Liver (tissue), 9 donors: ENCODE data around the gene SPATS2L. TPM values are rescaled to one million over a fixed set of nuclear protein-coding genes. Genes with fewer than 3 reads are reported as not detected.

Experiments used
- DNase-seq: peaks from one replicate; pipeline ENCODE4 v3.0.0-alpha.2; 2017; ENCODE audit warnings: low spot score
- H3K27ac ChIP-seq, 2 donors: one replicate each; pipeline ENCODE4 v1.7.0; 2013; ENCODE audit warnings: inconsistent platforms in 2 of 2, low read length in 2 of 2, control low read depth in 1 of 2, low read depth in 1 of 2, mild to moderate bottlenecking in 1 of 2
- H3K27me3 ChIP-seq, 4 donors: one replicate each; pipeline versions ENCODE4 v1.6.1 to v1.7.0; 2013; ENCODE audit warnings: low read length in 3 of 4, inconsistent platforms in 1 of 4, mild to moderate bottlenecking in 1 of 4, moderate library complexity in 1 of 4; ENCODE audit not compliant: control insufficient read depth in 4 of 4, insufficient read depth in 4 of 4
- H3K36me3 ChIP-seq, 4 donors: one replicate each; pipeline versions ENCODE4 v1.6.1 to v1.7.0; 2013; ENCODE audit warnings: low read length in 3 of 4, mild to moderate bottlenecking in 3 of 4, low read depth in 1 of 4, moderate library complexity in 1 of 4; ENCODE audit not compliant: control insufficient read depth in 4 of 4, insufficient read depth in 3 of 4
- H3K4me1 ChIP-seq, 4 donors: one replicate each; pipeline versions ENCODE4 v1.6.1 to v1.7.0; 2013; ENCODE audit warnings: low read length in 3 of 4, mild to moderate bottlenecking in 3 of 4, moderate library complexity in 1 of 4; ENCODE audit not compliant: control insufficient read depth in 4 of 4, insufficient read depth in 4 of 4
- H3K4me3 ChIP-seq, 3 donors: one replicate each; pipeline versions ENCODE4 v1.6.1 to v1.7.0; 2013; ENCODE audit warnings: low read length in 3 of 3, control low read depth in 1 of 3, low read depth in 1 of 3, mild to moderate bottlenecking in 1 of 3
- H3K9ac ChIP-seq, 2 donors: one replicate each; pipeline ENCODE4 v1.7.0; 2013; ENCODE audit warnings: low read length in 2 of 2, mild to moderate bottlenecking in 2 of 2, moderate library complexity in 2 of 2, control low read depth in 1 of 2, low read depth in 1 of 2
- H3K9me3 ChIP-seq, 4 donors: one replicate each; pipeline versions ENCODE4 v1.6.1 to v1.7.0; 2013; ENCODE audit warnings: low read length in 3 of 4; ENCODE audit not compliant: control insufficient read depth in 4 of 4
- EGR1 ChIP-seq, 2 donors: IDR thresholded peaks; 2 replicates each; pipeline ENCODE4 v1.6.1; 2016 to 2018; ENCODE audit warnings: antibody characterized with exemption in 2 of 2, low read depth in 2 of 2
- FOXA1 ChIP-seq: IDR thresholded peaks from 2 replicates; pipeline ENCODE4 v1.6.1; 2016; ENCODE audit warnings: antibody characterized with exemption
- FOXA2 ChIP-seq: IDR thresholded peaks from 2 replicates; pipeline ENCODE4 v1.6.1; 2016; ENCODE audit warnings: antibody characterized with exemption
- GABPA ChIP-seq, 2 donors: IDR thresholded peaks in 1 of 2; conservative IDR thresholded peaks in 1 of 2; 2 replicates each; pipeline ENCODE4 v1.6.1; 2016; ENCODE audit warnings: antibody characterized with exemption in 2 of 2, mild to moderate bottlenecking in 1 of 2, moderate library complexity in 1 of 2
- HNF4A ChIP-seq, 2 donors: conservative IDR thresholded peaks; 2 replicates each; pipeline ENCODE4 v1.6.1; 2016; ENCODE audit warnings: antibody characterized with exemption in 2 of 2, mild to moderate bottlenecking in 2 of 2
- HNF4G ChIP-seq: IDR thresholded peaks from 2 replicates; pipeline ENCODE4 v1.6.1; 2016; ENCODE audit warnings: antibody characterized with exemption
- JUND ChIP-seq, 2 donors: IDR thresholded peaks; 2 replicates each; pipeline ENCODE4 v1.6.1; 2016; ENCODE audit warnings: antibody characterized with exemption in 2 of 2
- NR2F2 ChIP-seq: IDR thresholded peaks from 2 replicates; pipeline ENCODE4 v1.6.1; 2016; ENCODE audit warnings: antibody characterized with exemption
- RAD21 ChIP-seq, 2 donors: IDR thresholded peaks; 2 replicates each; pipeline ENCODE4 v1.6.1; 2016; ENCODE audit warnings: antibody characterized with exemption in 2 of 2, mild to moderate bottlenecking in 2 of 2
- RXRA ChIP-seq, 2 donors: IDR thresholded peaks; 2 replicates each; pipeline ENCODE4 v1.6.1; 2017 to 2018; ENCODE audit warnings: antibody characterized with exemption in 2 of 2, mild to moderate bottlenecking in 1 of 2
- SP1 ChIP-seq: IDR thresholded peaks from 2 replicates; pipeline ENCODE4 v1.6.1; 2018; ENCODE audit warnings: antibody characterized with exemption, mild to moderate bottlenecking
- TAF1 ChIP-seq: conservative IDR thresholded peaks from 2 replicates; pipeline ENCODE4 v1.6.1; 2016; ENCODE audit warnings: antibody characterized with exemption, mild to moderate bottlenecking
- YY1 ChIP-seq: IDR thresholded peaks from 2 replicates; pipeline ENCODE4 v1.6.1; 2016; ENCODE audit warnings: antibody characterized with exemption, mild to moderate bottlenecking
- ZBTB33 ChIP-seq: IDR thresholded peaks from 2 replicates; pipeline ENCODE4 v1.6.1; 2016; ENCODE audit warnings: antibody characterized with exemption
- WGBS: extraction: QIAGEN DNeasy Blood & Tissue Kit; methylation state at CpG from one replicate; pipeline ENCODE4 v1.1.7; 2013; 5-methylcytosine and 5-hydroxymethylcytosine counted together
- polyA plus RNA-seq, 2 donors: library from polyadenylated mRNA; stranded (reverse) in 1 of 2; unstranded in 1 of 2; fragments of 200-250 nt in 1 of 2; fragments of >200 nt in 1 of 2; fragmentation: Nextera tagmentation in 1 of 2; extraction: Ambion mirVana in 1 of 2; gene quantifications; one replicate each; pipeline versions ENCODE4 v1.2.1 to v1.2.3, GENCODE V29; 2013 to 2015
- total RNA-seq, 2 donors: library from RNA; depleted of rRNA; stranded (reverse); fragments of >200 nt; gene quantifications; one replicate each; pipeline ENCODE4 v1.2.3, GENCODE V29; 2014
- donor health status: healthy.
- donor health status: healthy.
- donor health status: healthy.
- donor health status: healthy.
- donor health status: healthy.

Gene SPATS2L
- total and polyA plus RNA-seq, 4 donors = 31.4 to 49.9 (median 42.4) TPM

- Histone ChIP-seq H3K27me3 (no peaks in the 10 kb centered on the region), H3K36me3 (no peaks in the 10 kb centered on the region), H3K9ac (no peak overlapping the region), H3K4me1 (peaks cover 0 to 2% (median 0%) of the 10 kb centered on the region in 4 donors), H3K27ac (no peak overlapping the region), H3K9me3 (no peaks in the 10 kb centered on the region), H3K4me3 (no peak overlapping the region)
- DNase-seq = no peak
- 100% methylated on average over 1 of the region's 1 CpG for WGBS
- TF ChIP-seq RXRA (IDR thresholded peaks at IDR 0.05) (no peak), GABPA (IDR thresholded peaks at IDR 0.05 in 1 of 2, conservative IDR thresholded peaks at IDR 0.05 in 1 of 2) (no peak)
Measured at GRCh38 chr2:200296118-200296517, 10.4 kb upstream of the SPATS2L start.

GRCh38 chr2:200297100-200297499 lies 9.4 kb upstream of the SPATS2L start:
- Histone ChIP-seq H3K36me3 (no peaks in the 10 kb centered on the region), H3K9me3 (no peaks in the 10 kb centered on the region), H3K27ac (no peak overlapping the region), H3K9ac (no peak overlapping the region), H3K27me3 (no peaks in the 10 kb centered on the region), H3K4me3 (no peak overlapping the region), H3K4me1 (peaks cover 0 to 2% (median 0%) of the 10 kb centered on the region in 4 donors)
- no peak for DNase-seq
- 77% methylated on average over 5 of the region's 5 CpGs for WGBS
- TF ChIP-seq HNF4A (conservative IDR thresholded peaks at IDR 0.05) (no peak), JUND (IDR thresholded peaks at IDR 0.05) (peak in 1 of 2 donors; percentile 73)

GRCh38 chr2:200297989-200298388 lies 8.5 kb upstream of the SPATS2L start:
- Histone ChIP-seq H3K9ac (no peak overlapping the region), H3K4me1 (peaks cover 0 to 2% (median 0%) of the 10 kb centered on the region in 4 donors), H3K36me3 (no peaks in the 10 kb centered on the region), H3K9me3 (no peaks in the 10 kb centered on the region), H3K4me3 (no peak overlapping the region), H3K27me3 (no peaks in the 10 kb centered on the region), H3K27ac (no peak overlapping the region)
- TF ChIP-seq NR2F2 (no peak), JUND (IDR thresholded peaks at IDR 0.05) (no peak), FOXA1 (no peak), TAF1 (no peak)
- no peak for DNase-seq
- 92% methylated on average over 5 of the region's 5 CpGs for WGBS

DNA sequence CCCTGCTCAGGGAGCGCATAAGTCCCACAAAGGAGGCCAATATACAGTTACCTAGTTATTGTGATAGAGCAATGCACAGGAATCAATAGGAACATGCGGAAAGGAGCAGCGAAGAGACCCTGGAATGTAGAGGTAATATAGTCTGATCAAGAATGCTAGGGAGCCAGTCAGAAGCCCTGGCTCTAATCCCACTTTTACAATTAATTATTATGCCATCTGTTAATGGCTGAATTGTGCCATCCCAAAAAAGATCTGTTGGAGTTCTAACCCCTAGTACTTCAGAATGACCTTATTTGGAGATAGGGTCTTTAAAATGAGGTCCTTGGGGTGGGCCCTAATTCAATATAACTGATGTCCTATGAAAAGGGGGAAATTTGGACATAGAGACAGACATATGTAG lies 7.7 kb upstream of the SPATS2L start:
- no peaks in the 10 kb centered on the region for H3K27me3 ChIP-seq
- no peaks in the 10 kb centered on the region for H3K36me3 ChIP-seq

More for the DNA sequence above, 7.7 kb upstream of the SPATS2L start:
- no peaks in the 10 kb centered on the region for H3K9me3 ChIP-seq
- no peak overlapping the region for H3K27ac ChIP-seq
- DNase-seq = no peak
- H3K4me3 ChIP-seq = no peak overlapping the region
- WGBS = 97% methylated on average over 3 of the region's 3 CpGs
- TF ChIP-seq YY1 (no peak), RAD21 (IDR thresholded peaks at IDR 0.05) (no peak), NR2F2 (no peak), EGR1 (IDR thresholded peaks at IDR 0.05; ENCODE audit: low read depth in 2 of 2) (no peak), ZBTB33 (no peak), HNF4G (no peak), SP1 (no peak), FOXA2 (no peak), GABPA (IDR thresholded peaks at IDR 0.05 in 1 of 2, conservative IDR thresholded peaks at IDR 0.05 in 1 of 2) (no peak)
- no peak overlapping the region for H3K9ac ChIP-seq
- H3K4me1 ChIP-seq = peaks cover 0 to 2% (median 0%) of the 10 kb centered on the region in 4 donors
